ENCODE measurements around the gene TFEC. TPM values are rescaled to one million over a fixed set of nuclear protein-coding genes. Genes with fewer than 3 reads are reported as not detected.
"Not testable (repeated sequence)": the region's sequence is repeated elsewhere in the genome, so short reads cannot be mapped to it uniquely, and the experiment has no call there.

TFEC gene
- total RNA-seq, 1 donor from 2014 or later: 2.0 TPM

- intact Hi-C loops (cut with micrococcal nuclease); ATAC-seq; DNase-seq: not testable (repeated sequence)
Observed at GRCh38 chr7:116004762-116005161, 25.8 kb downstream of the TFEC start.

GRCh38 chr7:115997221-115997620 is 33.3 kb downstream of the TFEC start:
- ATAC-seq (no peak), DNase-seq (no peak)
- intact Hi-C loops (cut with micrococcal nuclease): no loop called here

- intact Hi-C loops (cut with micrococcal nuclease): no loop called here
- no peak for DNase-seq
- ATAC-seq: no peak
Observed at GRCh38 chr7:115995701-115996100, 34.9 kb downstream of the TFEC start.

GRCh38 chr7:115988401-115988800 is 42.2 kb downstream of the TFEC start:
- intact Hi-C loops (cut with micrococcal nuclease): no loop called here
- DNase-seq: no peak
- no peak for ATAC-seq

GRCh38 chr7:115987486-115987885 is 43.1 kb downstream of the TFEC start:
- DNase-seq: no peak
- intact Hi-C loops (cut with micrococcal nuclease): no loop called here
- ATAC-seq: no peak

GRCh38 chr7:115984105-115984504 is 46.5 kb downstream of the TFEC start:
- ATAC-seq (no peak), DNase-seq (no peak)
- intact Hi-C loops (cut with micrococcal nuclease): no loop called here

- intact Hi-C loops (cut with micrococcal nuclease): no loop called here
- ATAC-seq (no peak), DNase-seq (no peak)
Observed at GRCh38 chr7:115980159-115980558, 50.4 kb downstream of the TFEC start.

GRCh38 chr7:115976651-115977050 is 53.9 kb downstream of the TFEC start:
- intact Hi-C loops (cut with micrococcal nuclease): no loop called here
- DNase-seq (no peak), ATAC-seq (no peak)

GRCh38 chr7:115975766-115976165 is 54.8 kb downstream of the TFEC start:
- intact Hi-C loops (cut with micrococcal nuclease): no loop called here
- no peak for ATAC-seq
- no peak for DNase-seq

GRCh38 chr7:115973406-115973805 is 57.2 kb downstream of the TFEC start:
- ATAC-seq (no peak), DNase-seq (no peak)
- intact Hi-C loops (cut with micrococcal nuclease): no loop called here

GRCh38 chr7:115971506-115971905 is 59.1 kb downstream of the TFEC start:
- no peak for ATAC-seq
- no peak for DNase-seq
- intact Hi-C loops (cut with micrococcal nuclease): no loop called here

GRCh38 chr7:115968596-115968995 is 62.0 kb downstream of the TFEC start:
- intact Hi-C loops (cut with micrococcal nuclease): no loop called here
- ATAC-seq (no peak), DNase-seq (no peak)

GRCh38 chr7:115968171-115968570 is 62.4 kb downstream of the TFEC start:
- no peak for ATAC-seq
- no peak for DNase-seq
- intact Hi-C loops (cut with micrococcal nuclease): no loop called here

- ATAC-seq (no peak), DNase-seq (no peak)
- intact Hi-C loops (cut with micrococcal nuclease): no loop called here
Observed at GRCh38 chr7:115965796-115966475, 64.6 kb downstream of the TFEC start.

GRCh38 chr7:115965236-115965635 is 65.3 kb downstream of the TFEC start:
- ATAC-seq: no peak
- intact Hi-C loops (cut with micrococcal nuclease): no loop called here
- no peak for DNase-seq

GRCh38 chr7:115964799-115965198 is 65.8 kb downstream of the TFEC start:
- intact Hi-C loops (cut with micrococcal nuclease): no loop called here
- ATAC-seq (no peak), DNase-seq (no peak)

GRCh38 chr7:115962340-115962739 is 68.2 kb downstream of the TFEC start:
- intact Hi-C loops (cut with micrococcal nuclease): no loop called here
- DNase-seq (no peak), ATAC-seq (no peak)

- ATAC-seq (no peak), DNase-seq (no peak)
- intact Hi-C loops (cut with micrococcal nuclease): no loop called here
Observed at GRCh38 chr7:115953592-115954255, 76.8 kb downstream of the TFEC start.

- intact Hi-C loops (cut with micrococcal nuclease): no loop called here
- ATAC-seq (no peak), DNase-seq (no peak)
Observed at GRCh38 chr7:115952832-115953231, 77.7 kb downstream of the TFEC start.

- DNase-seq (no peak), ATAC-seq (no peak)
Observed at GRCh38 chr7:115951547-115951946, 79.0 kb downstream of the TFEC start.

GRCh38 chr7:115941703-115942268 is 88.8 kb downstream of the TFEC start:
- intact Hi-C loops (cut with micrococcal nuclease): no loop called here
- ATAC-seq (no peak), DNase-seq (no peak)

More at GRCh38 chr7:115951547-115951946, 79.0 kb downstream of the TFEC start:
- intact Hi-C loops (cut with micrococcal nuclease): no loop called here
